ENCODE results near the gene FGA. TPM values are rescaled to one million over a fixed set of nuclear protein-coding genes. Genes with fewer than 3 reads are reported as not detected.

Gene FGA
- total RNA-seq, 1 experiment from 2014 or later: not detected

DNA sequence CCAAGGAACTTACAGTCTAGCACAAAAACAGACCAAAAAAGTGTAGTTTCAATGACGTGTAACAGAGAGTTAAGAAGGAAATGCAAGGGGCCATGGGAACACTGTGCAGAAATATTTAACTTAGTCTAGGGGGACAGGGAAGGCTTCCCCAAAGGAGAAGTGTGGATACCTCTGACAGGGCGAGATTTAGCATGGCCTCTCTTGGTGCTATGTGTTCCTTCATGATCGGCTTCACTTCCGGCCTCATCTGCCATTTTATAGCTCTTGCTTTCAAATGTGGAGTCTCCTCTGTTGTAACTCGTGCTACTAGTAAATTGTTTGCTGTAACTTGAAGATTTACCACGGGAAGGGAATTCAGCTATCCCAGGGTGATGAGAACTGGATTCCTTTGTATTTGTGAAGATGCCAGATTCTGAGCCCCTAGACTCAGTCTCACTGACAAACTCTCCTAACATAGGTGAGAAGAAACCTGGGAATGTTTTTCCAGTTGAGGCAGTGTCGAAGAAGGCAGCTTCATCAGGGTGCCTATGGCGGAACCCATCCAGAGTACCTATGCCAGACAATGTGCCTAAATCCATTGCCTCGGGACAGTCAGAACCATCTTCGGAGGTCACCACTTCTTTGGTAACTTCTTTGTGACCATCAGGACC is 5.0 kb downstream of the FGA start:
- POLR2A ChIA-PET (ENCODE audit: unreplicated experiment): interaction anchor here (0.6 kb wide), 1 partner anchor 48 kb away, joined by 4 read pairs; no protein-coding TSS in a partner anchor
- CTCF ChIA-PET: no interaction called here
- ATAC-seq (no peak), DNase-seq (no peak)
- Histone ChIP-seq H3K4me2 (ENCODE audit: low read length) (no peak overlapping the region), H3K4me1 (ENCODE audit: insufficient read depth, low read length) (no peaks in the 10 kb centered on the region), H4K20me1 (ENCODE audit: low read length) (no peaks in the 10 kb centered on the region), H2AFZ (ENCODE audit: low read length) (no peak overlapping the region), H3F3A (ENCODE audit: low read length, unreplicated experiment) (no peaks in the 10 kb centered on the region), H3K79me2 (ENCODE audit: low read length) (no peaks in the 10 kb centered on the region), H3K9me3 (ENCODE audit: low read length) (no peaks in the 10 kb centered on the region), H3K36me3 (ENCODE audit: low read depth, low read length) (no peaks in the 10 kb centered on the region), H3K9ac (ENCODE audit: low read length) (no peak overlapping the region), H3K27me3 (ENCODE audit: low read length) (no peaks in the 10 kb centered on the region), H3K4me3 (ENCODE audit: low read length) (no peak overlapping the region), H3K9me2 (replicated peaks; ENCODE audit: low read length) (no peaks in the 10 kb centered on the region), H3K27ac (ENCODE audit: low read length) (no peak overlapping the region)
- no TSS peak for BruUV-seq (replicated peaks)
- intact Hi-C loops (cut with micrococcal nuclease): no loop called here
- no peak for TF ChIP-seq EZH2phosphoT487 (IDR thresholded peaks at IDR 0.05; ENCODE audit: borderline replicate concordance, low read length)

DNA sequence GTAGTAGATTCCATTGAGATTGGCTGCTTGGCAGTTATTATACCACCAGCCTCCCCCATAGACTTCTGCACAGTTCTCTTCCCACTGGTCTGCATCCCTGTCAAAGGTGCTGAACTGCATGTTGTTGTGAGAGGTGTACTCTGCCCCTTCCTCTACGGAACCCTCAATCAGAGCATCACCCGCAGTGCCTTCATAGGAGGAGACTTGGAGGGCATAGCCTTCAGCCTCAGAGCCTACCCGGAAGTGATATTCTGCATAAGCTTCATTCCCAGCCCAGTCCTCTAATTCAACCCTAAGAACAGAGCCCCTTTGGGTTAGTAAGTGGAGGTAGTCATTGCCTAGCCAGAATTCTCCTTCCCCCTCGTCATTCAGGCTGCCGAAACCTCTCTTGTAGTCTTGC is 6.3 kb downstream of the FGA start:
- H3K9me3 ChIP-seq (ENCODE audit: low read length): no peaks in the 10 kb centered on the region
- no peaks in the 10 kb centered on the region for H3F3A ChIP-seq (ENCODE audit: low read length, unreplicated experiment)
- no peaks in the 10 kb centered on the region for H3K79me2 ChIP-seq (ENCODE audit: low read length)
- intact Hi-C loops (cut with micrococcal nuclease): no loop called here
- H3K9ac ChIP-seq (ENCODE audit: low read length): no peak overlapping the region
- CTCF ChIA-PET: no interaction called here
- no peaks in the 10 kb centered on the region for H3K9me2 ChIP-seq (replicated peaks; ENCODE audit: low read length)
- BruUV-seq (replicated peaks): no TSS peak
- H3K27ac ChIP-seq (ENCODE audit: low read length): no peak overlapping the region
- POLR2A ChIA-PET (ENCODE audit: unreplicated experiment): no interaction called here
- H3K36me3 ChIP-seq (ENCODE audit: low read depth, low read length): no peaks in the 10 kb centered on the region
- no peaks in the 10 kb centered on the region for H3K27me3 ChIP-seq (ENCODE audit: low read length)
- no peak overlapping the region for H3K4me2 ChIP-seq (ENCODE audit: low read length)
- H3K4me3 ChIP-seq (ENCODE audit: low read length): no peak overlapping the region
- TF ChIP-seq, protein P1, sequence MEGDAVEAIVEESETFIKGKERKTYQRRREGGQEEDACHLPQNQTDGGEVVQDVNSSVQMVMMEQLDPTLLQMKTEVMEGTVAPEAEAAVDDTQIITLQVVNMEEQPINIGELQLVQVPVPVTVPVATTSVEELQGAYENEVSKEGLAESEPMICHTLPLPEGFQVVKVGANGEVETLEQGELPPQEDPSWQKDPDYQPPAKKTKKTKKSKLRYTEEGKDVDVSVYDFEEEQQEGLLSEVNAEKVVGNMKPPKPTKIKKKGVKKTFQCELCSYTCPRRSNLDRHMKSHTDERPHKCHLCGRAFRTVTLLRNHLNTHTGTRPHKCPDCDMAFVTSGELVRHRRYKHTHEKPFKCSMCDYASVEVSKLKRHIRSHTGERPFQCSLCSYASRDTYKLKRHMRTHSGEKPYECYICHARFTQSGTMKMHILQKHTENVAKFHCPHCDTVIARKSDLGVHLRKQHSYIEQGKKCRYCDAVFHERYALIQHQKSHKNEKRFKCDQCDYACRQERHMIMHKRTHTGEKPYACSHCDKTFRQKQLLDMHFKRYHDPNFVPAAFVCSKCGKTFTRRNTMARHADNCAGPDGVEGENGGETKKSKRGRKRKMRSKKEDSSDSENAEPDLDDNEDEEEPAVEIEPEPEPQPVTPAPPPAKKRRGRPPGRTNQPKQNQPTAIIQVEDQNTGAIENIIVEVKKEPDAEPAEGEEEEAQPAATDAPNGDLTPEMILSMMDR (conservative IDR thresholded peaks at IDR 0.05; ENCODE audit: low read depth, low read length): no peak
- no peak for TF ChIP-seq EZH2 (IDR thresholded peaks at IDR 0.05; ENCODE audit: low read length, unreplicated experiment)
- TF ChIP-seq EZH2phosphoT487 (IDR thresholded peaks at IDR 0.05; ENCODE audit: borderline replicate concordance, low read length): no peak
- no peaks in the 10 kb centered on the region for H3K4me1 ChIP-seq (ENCODE audit: insufficient read depth, low read length)
- DNase-seq: no peak
- H4K20me1 ChIP-seq (ENCODE audit: low read length): no peaks in the 10 kb centered on the region
- H2AFZ ChIP-seq (ENCODE audit: low read length): no peak overlapping the region
- ATAC-seq: no peak

DNA sequence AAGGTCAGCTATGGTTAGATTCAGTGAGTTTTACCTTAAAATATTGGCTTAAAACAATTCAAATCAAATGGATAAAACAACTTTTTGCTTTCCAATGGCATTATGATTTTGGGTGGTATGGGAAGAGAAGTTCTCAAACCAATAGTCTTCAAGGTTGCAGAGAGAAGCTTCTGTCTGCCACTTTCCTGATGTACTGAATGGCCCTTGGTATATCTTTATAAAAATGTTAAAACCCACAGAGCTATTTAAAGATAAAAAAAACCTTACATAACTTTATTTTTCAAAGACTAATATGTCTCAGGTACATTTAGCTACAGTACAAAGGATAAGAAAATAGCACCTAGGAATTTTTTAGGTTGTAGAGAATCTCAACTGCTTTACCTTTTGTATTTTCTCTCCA is 6.9 kb downstream of the FGA start:
- Histone ChIP-seq H3K27me3 (ENCODE audit: low read length) (no peaks in the 10 kb centered on the region), H4K20me1 (ENCODE audit: low read length) (no peaks in the 10 kb centered on the region), H3K79me2 (ENCODE audit: low read length) (no peaks in the 10 kb centered on the region), H3K4me1 (ENCODE audit: insufficient read depth, low read length) (no peaks in the 10 kb centered on the region), H3K36me3 (ENCODE audit: low read depth, low read length) (no peaks in the 10 kb centered on the region), H3K27ac (ENCODE audit: low read length) (no peak overlapping the region), H3F3A (ENCODE audit: low read length, unreplicated experiment) (no peaks in the 10 kb centered on the region), H3K4me3 (ENCODE audit: low read length) (no peak overlapping the region), H3K9me2 (replicated peaks; ENCODE audit: low read length) (no peaks in the 10 kb centered on the region), H2AFZ (ENCODE audit: low read length) (no peak overlapping the region), H3K4me2 (ENCODE audit: low read length) (no peak overlapping the region), H3K9ac (ENCODE audit: low read length) (no peak overlapping the region), H3K9me3 (ENCODE audit: low read length) (no peaks in the 10 kb centered on the region)
- ATAC-seq: no peak
- BruUV-seq (replicated peaks): no TSS peak
- TF ChIP-seq EZH2 (IDR thresholded peaks at IDR 0.05; ENCODE audit: low read length, unreplicated experiment) (no peak), EZH2phosphoT487 (IDR thresholded peaks at IDR 0.05; ENCODE audit: borderline replicate concordance, low read length) (no peak)
- TF ChIP-seq, protein P1 (conservative IDR thresholded peaks at IDR 0.05; ENCODE audit: low read depth, low read length): no peak
- no peak for DNase-seq
- CTCF ChIA-PET: no interaction called here
- POLR2A ChIA-PET (ENCODE audit: unreplicated experiment): no interaction called here
- intact Hi-C loops (cut with micrococcal nuclease): no loop called here

All from PC-3 (cell line).